ENCODE data around the gene ZBTB5.

ZBTB5 gene

DNA sequence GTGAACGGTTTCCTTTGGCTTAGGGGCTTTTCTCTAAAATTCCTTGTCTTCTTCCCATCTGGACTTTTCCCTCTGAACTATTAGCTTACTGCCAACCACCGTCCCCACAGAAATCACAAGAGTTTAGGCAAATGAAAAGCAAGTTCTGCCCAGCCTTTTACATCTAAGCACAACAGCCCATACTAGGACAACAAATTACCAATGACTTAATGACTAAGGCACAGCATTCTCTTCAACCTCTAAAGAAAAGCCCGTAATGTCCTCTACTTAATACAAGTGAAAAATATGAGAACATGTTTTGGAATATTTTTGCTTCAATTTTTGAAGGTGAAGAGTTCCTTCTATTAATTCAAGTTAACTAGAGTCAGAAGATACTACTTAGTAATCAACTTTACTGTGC lies 1.2 kb downstream of the ZBTB5 start:
- TF ChIP-seq, protein P1, sequence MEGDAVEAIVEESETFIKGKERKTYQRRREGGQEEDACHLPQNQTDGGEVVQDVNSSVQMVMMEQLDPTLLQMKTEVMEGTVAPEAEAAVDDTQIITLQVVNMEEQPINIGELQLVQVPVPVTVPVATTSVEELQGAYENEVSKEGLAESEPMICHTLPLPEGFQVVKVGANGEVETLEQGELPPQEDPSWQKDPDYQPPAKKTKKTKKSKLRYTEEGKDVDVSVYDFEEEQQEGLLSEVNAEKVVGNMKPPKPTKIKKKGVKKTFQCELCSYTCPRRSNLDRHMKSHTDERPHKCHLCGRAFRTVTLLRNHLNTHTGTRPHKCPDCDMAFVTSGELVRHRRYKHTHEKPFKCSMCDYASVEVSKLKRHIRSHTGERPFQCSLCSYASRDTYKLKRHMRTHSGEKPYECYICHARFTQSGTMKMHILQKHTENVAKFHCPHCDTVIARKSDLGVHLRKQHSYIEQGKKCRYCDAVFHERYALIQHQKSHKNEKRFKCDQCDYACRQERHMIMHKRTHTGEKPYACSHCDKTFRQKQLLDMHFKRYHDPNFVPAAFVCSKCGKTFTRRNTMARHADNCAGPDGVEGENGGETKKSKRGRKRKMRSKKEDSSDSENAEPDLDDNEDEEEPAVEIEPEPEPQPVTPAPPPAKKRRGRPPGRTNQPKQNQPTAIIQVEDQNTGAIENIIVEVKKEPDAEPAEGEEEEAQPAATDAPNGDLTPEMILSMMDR (IDR thresholded peaks at IDR 0.05; ENCODE audit: insufficient read depth, low read depth, low read length, missing control alignments), result no peak
- DNase-seq (ENCODE audit: low read depth), result no peak

DNA sequence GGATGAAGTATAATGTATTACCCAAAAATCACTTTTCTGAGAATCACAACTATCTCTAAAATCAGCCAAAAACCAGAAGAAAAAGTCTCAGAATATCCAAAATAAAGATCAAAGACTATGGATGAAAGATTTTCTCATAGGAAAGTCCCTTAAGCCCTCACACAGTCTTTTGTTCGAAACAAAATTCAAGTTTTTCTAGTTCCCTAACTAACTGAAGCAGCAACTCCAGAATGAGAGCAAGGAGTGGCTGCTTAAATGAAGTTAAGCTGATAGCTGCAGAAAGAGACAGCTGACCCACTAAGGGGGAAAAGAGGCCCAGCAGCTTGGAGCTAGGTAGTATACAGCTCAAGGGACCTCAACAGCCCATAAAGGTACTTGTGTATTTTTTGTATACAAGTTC lies 8.4 kb downstream of the ZBTB5 start:
- DNase-seq (ENCODE audit: low read depth), result no peak
- no peak overlapping the region for H3K4me3 ChIP-seq (ENCODE audit: low read depth, low read length)
- TF ChIP-seq, protein P1 (IDR thresholded peaks at IDR 0.05; ENCODE audit: insufficient read depth, low read depth, low read length, missing control alignments), result no peak

More for the DNA sequence above, 1.2 kb downstream of the ZBTB5 start:
- H3K4me3 ChIP-seq (ENCODE audit: low read depth, low read length), result peak overlapping the region; percentile 91

DNA sequence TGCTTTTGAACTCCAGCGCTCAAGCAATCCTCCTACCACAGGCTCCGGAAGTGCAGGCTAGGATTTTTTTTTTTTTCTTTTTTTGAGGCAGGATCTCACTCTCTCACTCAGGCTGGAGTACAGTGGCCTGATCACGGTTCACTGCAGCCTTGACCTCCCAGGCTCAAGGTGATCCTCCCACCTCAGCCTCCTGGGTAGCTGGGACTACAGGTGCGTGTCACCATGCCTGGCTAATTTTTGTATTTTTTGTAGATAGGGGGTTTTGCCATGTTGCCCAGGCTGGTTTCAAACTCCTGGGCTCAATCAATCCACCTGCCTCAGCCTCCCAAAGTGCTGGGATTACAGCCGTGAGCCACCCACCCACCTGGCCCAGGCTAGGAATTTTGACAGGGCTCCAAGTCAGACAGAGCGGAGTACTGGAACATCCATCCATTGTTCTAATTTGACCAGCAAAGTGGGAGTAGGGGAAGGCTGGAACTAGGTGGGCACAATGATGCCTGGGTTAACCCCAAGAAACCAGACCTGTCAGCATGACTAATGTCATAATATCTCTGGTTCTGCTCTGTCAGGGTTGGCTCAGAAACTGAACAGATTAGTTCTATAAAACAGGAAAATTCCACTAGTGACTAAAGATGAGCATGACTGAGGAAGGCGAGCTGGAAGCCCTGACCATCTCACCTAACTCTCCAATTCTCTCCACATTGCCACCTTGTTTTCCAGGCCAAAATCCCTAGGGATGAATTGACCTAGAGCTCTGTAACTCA lies 9.2 kb downstream of the ZBTB5 start:
- TF ChIP-seq, protein P1 (IDR thresholded peaks at IDR 0.05; ENCODE audit: insufficient read depth, low read depth, low read length, missing control alignments), result no peak
- no peak for DNase-seq (ENCODE audit: low read depth)
- no peak overlapping the region for H3K4me3 ChIP-seq (ENCODE audit: low read depth, low read length)

DNA sequence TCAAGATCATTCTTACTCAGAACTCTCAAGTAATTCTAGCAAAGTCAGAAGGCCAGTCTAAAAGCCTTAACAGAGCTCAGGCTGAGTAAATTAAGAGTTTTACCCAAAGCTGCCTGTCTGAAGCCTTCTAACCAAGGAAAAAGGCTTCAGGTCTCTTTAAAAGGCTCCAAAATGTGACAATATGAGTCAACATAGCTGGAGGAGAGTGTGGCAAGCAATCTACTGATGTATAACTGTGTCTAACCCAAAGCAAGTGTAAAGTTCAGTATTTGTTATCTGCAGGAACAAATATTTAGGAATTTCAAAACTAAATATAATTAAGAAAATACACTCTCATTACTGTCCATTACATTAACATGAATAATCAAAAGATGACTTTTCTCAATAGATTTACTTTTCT lies 11.0 kb downstream of the ZBTB5 start:
- TF ChIP-seq, protein P1 (IDR thresholded peaks at IDR 0.05; ENCODE audit: insufficient read depth, low read depth, low read length, missing control alignments), result no peak
- DNase-seq (ENCODE audit: low read depth), result no peak
- H3K4me3 ChIP-seq (ENCODE audit: low read depth, low read length), result no peak overlapping the region

DNA sequence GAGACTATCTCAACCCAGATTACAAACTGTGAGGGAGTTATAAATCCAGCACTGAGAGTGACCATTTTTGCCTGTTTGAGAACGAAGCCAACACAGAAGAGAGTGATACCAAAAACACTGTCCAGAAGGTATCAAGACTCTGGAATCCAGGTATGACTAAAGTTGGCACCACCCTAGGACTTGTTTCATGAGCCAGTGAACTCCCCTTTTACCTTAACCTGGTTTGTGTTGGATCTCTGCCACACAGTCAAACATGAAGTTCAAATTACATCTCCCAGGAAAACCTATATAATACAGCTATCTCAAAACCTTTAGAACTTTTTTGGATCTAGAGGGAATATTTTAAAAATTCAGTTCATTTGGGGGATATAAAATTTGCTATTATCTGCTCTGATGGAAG lies 11.4 kb downstream of the ZBTB5 start:
- H3K4me3 ChIP-seq (ENCODE audit: low read depth, low read length), result no peak overlapping the region
- no peak for DNase-seq (ENCODE audit: low read depth)
- TF ChIP-seq, protein P1 (IDR thresholded peaks at IDR 0.05; ENCODE audit: insufficient read depth, low read depth, low read length, missing control alignments), result no peak

DNA sequence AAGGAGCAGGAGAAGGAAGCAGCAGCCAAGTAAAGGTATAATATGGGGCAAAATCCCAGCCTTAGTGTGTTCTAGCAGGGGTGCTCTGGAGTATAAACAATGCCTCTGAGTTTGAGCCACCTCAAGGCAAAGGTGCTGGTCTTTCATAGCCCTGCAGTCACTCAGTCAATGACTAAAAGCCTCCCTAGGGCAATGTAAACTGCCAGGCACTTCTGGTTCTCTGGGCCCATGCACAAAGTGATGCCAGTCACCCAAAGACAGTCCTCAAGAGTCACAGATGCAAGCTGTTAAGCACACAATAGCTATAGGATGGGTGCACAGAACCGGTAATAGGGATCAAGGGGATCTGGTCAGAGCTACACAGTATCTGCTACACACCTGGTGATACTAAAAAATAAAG lies 12.6 kb downstream of the ZBTB5 start:
- TF ChIP-seq, protein P1 (IDR thresholded peaks at IDR 0.05; ENCODE audit: insufficient read depth, low read depth, low read length, missing control alignments), result no peak
- no peak overlapping the region for H3K4me3 ChIP-seq (ENCODE audit: low read depth, low read length)
- DNase-seq (ENCODE audit: low read depth), result no peak

DNA sequence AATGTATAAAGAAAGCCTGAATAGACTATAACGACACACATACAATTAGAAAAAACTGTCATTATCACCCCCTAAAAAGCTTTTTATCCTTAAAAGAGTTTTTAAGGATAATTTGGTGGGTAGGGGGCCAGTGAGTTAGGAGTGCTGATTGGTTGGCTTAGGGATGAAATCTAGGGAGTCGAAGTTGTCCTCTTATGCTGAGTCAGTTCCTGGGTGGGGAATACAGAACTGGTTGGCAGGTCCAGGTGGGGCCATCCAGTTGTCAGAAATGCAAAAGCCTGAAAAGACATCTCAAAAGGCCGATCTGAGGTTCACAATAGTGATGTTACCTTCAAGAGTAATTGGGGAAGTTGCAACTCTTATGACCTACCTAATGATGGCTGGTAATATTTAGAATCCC lies 13.6 kb downstream of the ZBTB5 start:
- DNase-seq (ENCODE audit: low read depth), result no peak
- no peak overlapping the region for H3K4me3 ChIP-seq (ENCODE audit: low read depth, low read length)
- TF ChIP-seq, protein P1 (IDR thresholded peaks at IDR 0.05; ENCODE audit: insufficient read depth, low read depth, low read length, missing control alignments), result no peak
